Liver (tissue), 3 donors: Measurements from ENCODE around the gene ZER1.

Source experiments
- CTCF ChIP-seq: fragments of 150-350 bp; IDR thresholded peaks from 2 replicates; pipeline ENCODE4 v1.5.1; 2017; ENCODE audit warnings: improper control_type of control experiment, low read depth, low read length; ENCODE audit not compliant: missing input control
- GABPA ChIP-seq, 2 donors: IDR thresholded peaks in 1 of 2; conservative IDR thresholded peaks in 1 of 2; 2 replicates each; pipeline ENCODE4 v1.6.1; 2016; ENCODE audit warnings: antibody characterized with exemption in 2 of 2, mild to moderate bottlenecking in 1 of 2, moderate library complexity in 1 of 2
- RAD21 ChIP-seq, 2 donors: IDR thresholded peaks; 2 replicates each; pipeline ENCODE4 v1.6.1; 2016; ENCODE audit warnings: antibody characterized with exemption in 2 of 2, mild to moderate bottlenecking in 2 of 2
- TAF1 ChIP-seq: conservative IDR thresholded peaks from 2 replicates; pipeline ENCODE4 v1.6.1; 2016; ENCODE audit warnings: antibody characterized with exemption, mild to moderate bottlenecking
- YY1 ChIP-seq: IDR thresholded peaks from 2 replicates; pipeline ENCODE4 v1.6.1; 2016; ENCODE audit warnings: antibody characterized with exemption, mild to moderate bottlenecking
- ZBTB33 ChIP-seq: IDR thresholded peaks from 2 replicates; pipeline ENCODE4 v1.6.1; 2016; ENCODE audit warnings: antibody characterized with exemption
- donor health status: healthy.
- donor health status: healthy.

DNA sequence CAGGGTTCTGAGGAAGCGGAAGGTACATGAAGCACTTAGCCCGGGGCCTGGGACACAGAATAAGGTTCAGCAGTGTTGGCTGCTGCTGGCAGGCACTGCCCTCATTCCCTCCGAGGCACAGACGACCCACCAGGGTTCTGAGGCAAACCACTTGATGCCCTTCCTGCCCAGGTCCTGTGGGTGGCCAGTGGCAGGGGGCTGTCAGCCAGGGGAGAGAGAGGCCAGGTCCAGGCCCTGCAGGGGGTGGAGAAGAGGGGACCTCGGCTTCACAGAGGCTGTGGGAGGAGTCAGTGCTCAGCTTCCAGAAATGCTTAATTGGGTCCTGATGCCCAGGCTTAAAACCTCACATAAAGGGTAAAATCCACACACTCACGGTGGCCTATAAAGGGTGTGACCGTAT lies 43.4 kb downstream of the ZER1 start:
- TF ChIP-seq GABPA (IDR thresholded peaks at IDR 0.05 in 1 of 2, conservative IDR thresholded peaks at IDR 0.05 in 1 of 2) (no peak), CTCF (no peak), RAD21 (IDR thresholded peaks at IDR 0.05) (no peak), ZBTB33 (no peak), TAF1 (no peak), YY1 (no peak)
